Hypothalamus (tissue), 51 donors: ENCODE results near the gene PDE6D.
A peak's percentile ranks its signal among the peaks of the same experiment; 100 is the strongest.

Experiments used
- DNase-seq, 51 donors: peaks; one replicate each; lab custom pipeline; 2025; lab: John Stamatoyannopoulos, UW

PDE6D gene

GRCh38 chr2:231708773-231709635, 72.1 kb downstream of the PDE6D start:
- DNase-seq, result peak in 8 of 51 donors; percentile 32 to 66 (median 52)

DNA sequence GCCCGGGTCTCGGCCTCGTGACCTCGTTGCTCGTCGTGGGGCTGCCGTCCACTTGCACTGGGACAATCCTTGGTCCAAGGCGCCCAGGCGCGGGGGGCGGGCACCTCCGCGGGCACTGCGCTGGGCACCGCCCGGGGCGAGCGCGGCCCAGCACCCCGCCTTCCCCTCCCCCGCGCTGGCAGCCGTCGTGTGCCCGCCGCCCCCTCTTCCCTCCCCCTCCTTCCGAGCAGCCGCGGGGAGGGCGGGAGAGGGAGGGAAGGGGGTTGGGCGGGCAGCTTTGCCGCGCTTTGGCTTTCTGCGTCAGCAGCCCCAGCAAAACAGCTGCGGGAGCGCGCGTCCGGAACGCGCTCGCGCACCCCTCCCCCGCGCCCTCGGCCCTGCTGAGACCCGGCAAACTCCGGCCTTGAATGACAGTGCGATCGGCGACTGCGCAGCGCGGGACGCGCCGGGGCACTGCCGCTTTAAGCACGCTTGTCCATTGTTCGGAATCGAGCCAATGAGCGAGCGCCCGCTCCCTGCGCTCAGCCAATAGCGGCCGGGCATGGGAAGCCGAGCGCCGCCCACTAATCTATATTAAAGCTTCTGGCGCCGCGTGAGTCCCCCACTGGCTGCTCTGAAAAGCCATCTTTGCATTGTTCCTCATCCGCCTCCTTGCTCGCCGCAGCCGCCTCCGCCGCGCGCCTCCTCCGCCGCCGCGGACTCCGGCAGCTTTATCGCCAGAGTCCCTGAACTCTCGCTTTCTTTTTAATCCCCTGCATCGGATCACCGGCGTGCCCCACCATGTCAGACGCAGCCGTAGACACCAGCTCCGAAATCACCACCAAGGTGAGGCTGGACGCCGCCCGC, 72.9 kb downstream of the PDE6D start, which contains the start of gene PTMA:
TSS of gene PTMA (plus strand) at position 599 of the 846 bp plus-strand sequence. CDS start at position 781, 182 bp downstream.
- peak; percentile 77 to 100 (median 99) for DNase-seq

DNA sequence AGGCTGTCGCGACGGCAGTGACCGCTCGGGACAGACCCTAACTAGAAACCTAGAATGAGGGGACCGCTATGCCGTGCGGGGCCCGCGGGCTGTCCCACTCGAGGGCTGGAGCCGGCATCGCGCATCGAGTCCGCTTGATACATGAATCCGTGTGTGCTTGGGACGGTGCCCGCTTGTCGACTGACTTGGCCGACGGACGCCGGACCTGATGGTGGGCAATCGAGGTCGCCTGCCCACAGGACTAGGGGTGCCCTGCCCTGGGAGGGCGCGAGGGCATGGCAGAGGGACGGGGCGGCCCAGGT, 73.5 kb downstream of the PDE6D start:
- peak in 13 of 51 donors; percentile 65 to 97 (median 79) for DNase-seq

- peak; percentile 82 to 99 (median 96) for DNase-seq
Measured at GRCh38 chr2:231706731-231707624, 74.1 kb downstream of the PDE6D start.

DNA sequence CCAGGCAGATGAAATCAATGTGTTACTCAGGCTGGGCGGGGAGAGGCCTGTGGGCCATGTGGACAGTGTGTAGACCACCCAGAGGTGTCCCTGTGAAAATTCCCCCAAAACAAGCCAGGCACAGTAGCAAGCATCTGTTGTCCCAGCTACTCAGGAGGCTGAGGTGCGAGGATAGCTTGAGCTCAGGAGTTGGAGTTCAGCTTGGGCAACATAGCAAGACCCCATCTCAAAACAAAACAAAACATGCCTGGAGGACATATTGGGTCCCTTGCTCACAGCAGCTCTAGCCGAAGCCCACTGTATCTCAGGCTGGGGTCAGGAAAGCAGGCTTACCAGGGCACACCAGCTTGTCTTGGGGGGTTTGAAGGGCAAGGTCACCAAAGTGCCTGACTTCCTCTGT, 77.1 kb downstream of the PDE6D start:
- DNase-seq, result no peak

GRCh38 chr2:231701456-231702373, 79.4 kb downstream of the PDE6D start:
- DNase-seq, result peak in 10 of 51 donors; percentile 12 to 59 (median 34)

- DNase-seq, result peak in 15 of 51 donors; percentile 9 to 56 (median 37)
Measured at GRCh38 chr2:231699006-231699405, 82.1 kb downstream of the PDE6D start.

DNA sequence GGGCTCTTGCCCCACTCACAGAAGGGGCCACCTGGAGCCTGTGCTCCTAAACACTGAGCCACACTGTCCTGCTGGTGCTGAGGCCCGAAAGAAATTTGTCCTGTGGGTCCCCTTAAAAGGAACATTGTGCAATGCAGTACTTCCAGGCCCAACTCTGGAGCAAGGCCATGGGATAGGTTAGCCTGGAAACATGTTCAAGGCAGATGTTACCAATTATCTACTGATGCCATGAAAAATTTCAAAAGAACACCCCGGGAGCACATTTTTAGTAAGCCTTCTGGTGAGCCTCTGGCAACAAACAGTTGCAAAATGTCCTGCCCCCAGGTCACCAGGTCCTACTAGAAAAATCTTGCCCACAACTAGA, 85.1 kb downstream of the PDE6D start:
- DNase-seq, result no peak

GRCh38 chr2:231693956-231694355, 87.1 kb downstream of the PDE6D start:
- no peak for DNase-seq

DNA sequence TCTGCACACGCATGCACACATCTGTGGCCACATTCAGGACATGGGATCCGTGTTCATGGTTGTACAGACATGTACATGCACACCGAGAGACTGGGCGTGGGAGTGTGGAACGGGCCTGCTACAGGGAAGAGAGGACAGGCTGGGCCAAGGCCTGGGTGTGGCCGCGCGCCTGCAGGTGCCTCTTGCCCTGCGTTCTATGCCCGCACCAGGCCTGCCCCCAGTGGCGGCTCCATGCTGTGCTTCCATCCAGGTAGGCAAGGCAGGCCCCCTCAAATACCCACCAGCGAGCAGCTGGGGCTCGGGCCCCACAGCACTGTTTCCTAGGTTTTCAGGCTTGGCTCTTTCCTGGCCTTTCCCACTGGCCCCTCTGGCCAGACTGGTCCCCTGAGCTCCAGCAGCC, 88.2 kb downstream of the PDE6D start:
- DNase-seq, result no peak

- DNase-seq, result no peak
Measured at GRCh38 chr2:231691251-231691772, 89.8 kb downstream of the PDE6D start.

- DNase-seq, result no peak
Measured at GRCh38 chr2:231689124-231689893, 91.8 kb downstream of the PDE6D start.

DNA sequence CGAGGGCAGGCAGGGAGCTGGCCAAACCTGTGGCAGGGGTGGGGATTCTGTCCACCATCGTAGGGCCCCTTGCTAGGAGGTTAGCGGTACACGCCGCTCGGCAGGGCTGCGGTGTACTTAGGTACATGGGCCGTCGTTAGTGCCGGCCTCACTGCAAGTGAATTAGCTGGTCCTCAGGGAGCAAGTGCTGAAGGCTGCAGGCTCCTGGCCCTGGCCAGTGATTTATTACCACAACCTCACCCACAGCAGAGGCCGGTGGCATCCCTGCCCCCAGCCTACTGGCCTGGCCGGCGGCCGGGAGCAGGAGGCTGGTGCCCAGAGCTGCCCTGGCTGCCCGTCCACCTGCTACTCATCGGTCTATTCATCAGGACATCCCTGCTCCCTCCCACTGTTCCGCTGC, 92.4 kb downstream of the PDE6D start:
- DNase-seq, result peak in 13 of 51 donors; percentile 17 to 57 (median 33)

DNA sequence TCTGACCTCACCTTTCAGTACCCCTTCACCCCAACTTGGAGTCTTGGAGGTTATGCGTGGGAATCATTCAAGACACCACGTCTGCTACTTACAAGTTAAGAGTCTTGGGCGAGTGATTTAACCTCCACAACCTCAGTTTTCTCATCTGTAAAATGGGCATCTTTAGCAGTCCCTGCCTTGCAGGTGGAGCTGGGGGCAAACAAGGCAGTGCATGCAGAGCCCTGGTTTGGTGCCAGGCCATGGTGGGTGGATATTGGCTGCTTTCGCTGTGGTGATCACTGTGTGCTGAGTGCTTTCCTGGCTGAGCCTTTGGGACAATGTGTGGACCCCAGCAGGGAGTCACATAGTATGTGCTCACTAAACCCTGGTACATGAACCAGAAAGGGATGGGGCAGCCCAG, 93.1 kb downstream of the PDE6D start:
- DNase-seq, result no peak

GRCh38 chr2:231687133-231687852, 93.8 kb downstream of the PDE6D start:
- DNase-seq, result peak in 46 of 51 donors; percentile 27 to 89 (median 68)

- DNase-seq, result peak in 2 of 51 donors; percentile 72 to 83
Measured at GRCh38 chr2:231686192-231687100, 94.6 kb downstream of the PDE6D start.
